Measurements from ENCODE around the gene CFAP46.

CFAP46 gene

DNA sequence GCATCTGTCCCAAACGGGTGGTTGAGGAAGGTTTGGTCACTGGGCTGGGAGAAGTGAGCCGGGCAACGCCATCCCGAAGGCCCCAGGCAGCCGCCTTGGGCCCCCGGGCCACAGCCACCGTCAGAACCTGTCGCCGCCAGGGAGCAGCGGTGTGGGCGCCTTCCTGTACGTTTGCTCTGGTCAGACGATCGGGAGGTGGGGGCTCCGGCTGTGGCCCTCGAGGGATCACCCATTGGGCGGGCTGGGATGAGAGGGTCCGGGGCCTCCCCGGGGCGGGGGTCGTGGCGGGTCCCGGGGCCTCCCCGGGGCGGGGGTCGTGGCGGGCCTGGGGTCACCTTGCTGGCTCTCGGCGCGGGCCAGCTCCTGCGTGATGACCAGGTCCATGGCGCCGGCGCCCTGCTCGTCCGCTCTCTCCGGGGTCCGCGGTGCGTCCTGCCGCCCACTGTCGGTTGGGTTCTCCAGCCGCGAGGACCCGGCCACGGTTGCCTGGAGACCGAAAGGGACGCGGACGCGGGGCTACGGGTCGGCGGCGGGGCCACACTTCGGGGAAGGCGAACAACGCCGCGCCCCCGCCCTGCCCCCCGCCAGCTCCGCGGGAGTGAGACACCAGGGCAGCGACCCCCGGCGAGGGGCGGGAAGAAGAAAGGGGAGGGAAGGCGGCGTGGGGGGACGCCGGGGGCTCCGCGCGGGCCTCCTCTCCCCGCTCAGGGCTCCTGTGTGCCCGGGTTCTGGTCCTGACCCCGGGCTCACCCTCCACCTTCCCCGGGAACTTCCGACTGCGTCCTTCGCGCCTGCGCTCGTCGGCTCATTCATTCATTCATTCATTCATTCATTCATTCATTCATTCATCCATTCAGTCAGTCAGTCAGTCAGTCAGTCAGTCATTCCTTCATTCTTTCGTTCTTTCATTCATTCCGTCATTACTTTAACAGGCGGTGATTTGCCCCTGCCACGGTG, at the start of gene CFAP46:
Gene CFAP46 (minus strand): TSS at position 470 of the 957 bp plus-strand sequence. CDS start 86 bp downstream, at position 384.
- no peak for DNase-seq (ENCODE audit: low read depth in 4 of 4, low spot score in 1 of 4)

- DNase-seq (ENCODE audit: low read depth in 4 of 4, low spot score in 1 of 4) = no peak
These were observed 49.5 kb upstream of the CFAP46 start for GRCh38 chr10:132991706-132992432.

- DNase-seq (ENCODE audit: low read depth in 4 of 4, low spot score in 1 of 4) = no peak
These were observed 48.5 kb upstream of the CFAP46 start for GRCh38 chr10:132990684-132991545.

GRCh38 chr10:132989476-132990415, 47.4 kb upstream of the CFAP46 start:
- no peak for DNase-seq (ENCODE audit: low read depth in 4 of 4, low spot score in 1 of 4)

DNA sequence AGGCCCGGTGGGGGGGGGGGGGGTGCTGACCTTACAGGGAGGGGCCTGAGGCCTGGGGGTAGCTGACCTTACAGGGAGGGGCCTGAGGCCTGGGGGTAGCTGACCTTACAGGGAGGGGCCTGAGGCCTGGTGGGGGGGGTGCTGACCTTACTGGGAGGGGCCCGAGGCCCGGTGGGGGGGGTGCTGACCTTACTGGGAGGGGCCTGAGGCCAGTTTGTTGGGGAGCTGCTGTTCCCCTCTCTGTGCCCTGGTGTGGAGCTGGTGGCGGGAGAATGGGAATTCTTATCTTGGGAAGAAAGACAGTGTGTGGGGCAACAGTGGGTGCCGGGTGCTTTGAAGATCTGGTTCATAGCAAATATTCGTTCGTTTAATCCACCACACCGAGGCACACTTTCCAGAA, 46.6 kb upstream of the CFAP46 start:
- DNase-seq (ENCODE audit: low read depth in 4 of 4, low spot score in 1 of 4) = no peak

DNA sequence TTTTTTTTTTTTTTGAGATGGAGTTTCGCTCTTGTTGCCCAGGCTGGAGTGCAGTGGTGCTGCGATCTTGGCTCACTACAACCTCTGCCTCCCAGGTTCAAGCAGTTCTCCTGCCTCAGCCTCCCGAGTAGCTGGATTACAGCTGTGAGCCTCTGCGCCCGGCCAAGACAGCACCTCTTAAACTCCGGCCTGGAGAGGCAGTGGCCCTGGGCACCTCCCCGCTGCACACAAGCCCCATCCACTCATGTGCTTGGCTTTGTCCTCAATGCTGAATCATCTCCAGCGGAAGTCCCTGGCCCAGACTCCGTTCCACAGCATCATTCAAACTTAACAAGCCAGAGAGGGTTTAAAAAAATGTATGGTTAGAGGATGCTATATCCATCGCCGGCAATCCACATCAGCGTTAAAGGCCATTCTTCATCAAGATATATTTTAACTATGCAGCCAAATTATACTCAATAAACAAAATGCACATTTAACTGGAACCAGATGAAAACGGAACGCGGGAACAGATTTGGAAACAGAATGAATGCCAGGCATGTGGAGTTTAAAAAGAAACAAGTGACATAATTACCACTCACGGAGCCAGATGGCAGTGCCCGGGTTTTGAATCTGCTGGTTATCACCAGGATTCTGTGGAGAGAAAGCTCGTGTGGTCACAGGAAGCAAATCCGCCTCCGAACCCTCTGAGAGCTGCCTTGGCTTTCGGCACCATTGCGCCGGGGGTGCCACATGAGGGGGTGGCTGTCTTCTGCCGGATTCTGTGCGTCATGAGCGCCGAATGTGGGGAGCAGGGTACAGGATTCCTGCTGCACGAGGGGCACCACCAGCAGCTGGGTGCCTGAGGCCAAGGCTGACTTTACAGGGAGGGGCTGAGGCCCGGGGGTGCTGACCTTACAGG, 45.6 kb upstream of the CFAP46 start:
- no peak for DNase-seq (ENCODE audit: low read depth in 4 of 4, low spot score in 1 of 4)

DNA sequence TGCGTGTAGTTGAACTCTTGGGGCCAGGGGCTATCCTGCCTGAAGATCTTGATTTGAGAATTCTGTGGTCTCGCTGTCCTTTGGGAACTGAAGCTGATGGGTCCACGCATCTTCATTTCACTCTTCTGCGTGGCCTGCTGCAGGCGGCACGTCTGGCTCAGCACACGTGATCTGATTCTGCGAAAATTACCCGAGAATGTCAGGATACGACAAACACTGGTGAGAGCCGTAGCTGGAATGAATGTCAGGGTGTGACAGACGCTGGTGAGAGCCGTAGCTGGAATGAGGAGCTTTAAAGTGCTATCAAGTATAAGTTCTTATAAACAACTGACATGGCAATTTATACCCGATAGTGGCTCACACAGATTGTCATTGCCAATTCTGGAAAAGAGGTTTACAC, 44.6 kb upstream of the CFAP46 start:
- DNase-seq (ENCODE audit: low read depth in 4 of 4, low spot score in 1 of 4) = no peak

GRCh38 chr10:132986576-132986975, 44.2 kb upstream of the CFAP46 start:
- no peak for DNase-seq (ENCODE audit: low read depth in 4 of 4, low spot score in 1 of 4)

DNA sequence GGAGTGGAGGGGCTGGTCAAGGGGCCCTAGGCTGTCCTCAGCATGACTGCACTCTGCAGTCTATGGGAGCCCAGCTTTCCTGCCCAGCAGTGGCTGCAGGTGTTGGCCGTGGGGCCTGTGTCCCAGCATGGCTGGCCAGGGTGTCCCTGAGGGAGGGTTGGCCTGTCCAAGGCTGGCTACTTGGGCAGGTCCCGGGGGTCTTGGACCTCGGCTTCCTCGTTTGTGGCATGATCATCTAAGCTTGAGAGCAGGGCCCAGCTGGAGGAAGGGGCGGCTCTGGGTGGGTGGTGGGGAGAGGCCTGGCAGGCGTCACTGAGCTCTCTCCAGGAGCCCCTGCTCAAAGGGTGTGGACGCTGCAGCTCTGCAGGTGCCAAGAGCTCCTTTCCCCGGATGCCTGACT, 43.7 kb upstream of the CFAP46 start:
- DNase-seq (ENCODE audit: low read depth in 4 of 4, low spot score in 1 of 4) = no peak

DNA sequence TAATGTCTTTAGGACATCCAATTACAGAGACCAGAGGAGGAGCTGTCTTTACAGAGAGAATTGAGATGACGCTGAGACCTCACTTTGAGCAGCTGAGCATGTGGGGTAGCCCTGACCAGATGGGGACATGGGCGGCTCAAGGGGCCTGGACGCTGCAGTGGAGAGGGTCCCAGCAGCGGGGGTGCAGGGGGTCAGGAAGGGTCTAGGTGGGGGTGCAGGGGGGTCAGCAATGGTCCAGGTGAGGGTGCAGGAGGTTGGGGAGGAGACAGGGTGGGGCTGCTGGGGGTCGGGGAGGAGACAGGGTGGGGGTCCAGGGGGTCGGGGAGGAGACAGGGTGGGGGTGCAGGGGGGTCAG, 43.2 kb upstream of the CFAP46 start:
- no peak for DNase-seq (ENCODE audit: low read depth in 4 of 4, low spot score in 1 of 4)

GRCh38 chr10:132984801-132985545, 42.6 kb upstream of the CFAP46 start:
- no peak for DNase-seq (ENCODE audit: low read depth in 4 of 4, low spot score in 1 of 4)

- no peak for DNase-seq (ENCODE audit: low read depth in 4 of 4, low spot score in 1 of 4)
These were observed 41.6 kb upstream of the CFAP46 start for GRCh38 chr10:132984008-132984295.

- no peak for DNase-seq (ENCODE audit: low read depth in 4 of 4, low spot score in 1 of 4)
These were observed 41.1 kb upstream of the CFAP46 start for GRCh38 chr10:132983252-132984007.

GRCh38 chr10:132982301-132982989, 40.1 kb upstream of the CFAP46 start:
- no peak for DNase-seq (ENCODE audit: low read depth in 4 of 4, low spot score in 1 of 4)

DNA sequence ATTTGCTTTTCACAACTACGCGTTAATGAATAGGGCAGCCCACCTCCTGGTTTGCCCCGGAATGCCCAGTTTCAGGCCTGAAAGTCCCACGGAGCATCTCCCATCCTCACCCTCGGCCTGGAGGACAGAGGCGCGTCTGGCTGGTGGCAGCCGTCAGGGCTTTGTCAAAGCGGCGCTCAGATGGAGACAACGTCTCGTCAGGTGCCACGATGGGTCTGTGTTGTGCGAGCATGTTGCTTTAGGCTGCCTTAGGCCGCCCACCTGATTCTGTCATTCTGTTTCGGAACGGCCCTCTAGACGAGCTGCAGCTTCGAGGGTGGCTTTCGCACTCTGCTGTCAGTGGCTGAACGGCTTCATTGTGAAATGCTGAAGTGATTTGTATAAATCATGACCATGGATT, 39.4 kb upstream of the CFAP46 start:
- no peak for DNase-seq (ENCODE audit: low read depth in 4 of 4, low spot score in 1 of 4)

DNA sequence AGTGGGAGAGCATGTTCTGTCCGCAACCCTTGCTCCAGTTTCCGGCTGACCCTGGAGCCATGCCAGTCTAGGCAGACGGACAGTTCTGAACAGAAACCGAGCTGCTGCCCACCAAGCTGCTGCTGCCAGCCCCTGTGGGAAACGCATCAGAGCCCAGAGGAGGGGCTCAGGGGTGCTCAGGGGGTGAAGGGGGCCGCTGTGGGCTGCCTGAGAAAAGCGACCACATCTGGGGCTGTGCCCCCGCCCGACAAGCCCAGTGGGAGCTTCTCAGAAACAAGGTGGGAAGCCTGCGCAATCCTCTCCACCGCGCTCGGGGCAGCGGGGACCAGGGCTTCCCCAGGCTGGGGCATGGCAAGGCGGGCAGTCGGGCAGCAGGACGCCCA, 38.8 kb upstream of the CFAP46 start:
- no peak for DNase-seq (ENCODE audit: low read depth in 4 of 4, low spot score in 1 of 4)

DNA sequence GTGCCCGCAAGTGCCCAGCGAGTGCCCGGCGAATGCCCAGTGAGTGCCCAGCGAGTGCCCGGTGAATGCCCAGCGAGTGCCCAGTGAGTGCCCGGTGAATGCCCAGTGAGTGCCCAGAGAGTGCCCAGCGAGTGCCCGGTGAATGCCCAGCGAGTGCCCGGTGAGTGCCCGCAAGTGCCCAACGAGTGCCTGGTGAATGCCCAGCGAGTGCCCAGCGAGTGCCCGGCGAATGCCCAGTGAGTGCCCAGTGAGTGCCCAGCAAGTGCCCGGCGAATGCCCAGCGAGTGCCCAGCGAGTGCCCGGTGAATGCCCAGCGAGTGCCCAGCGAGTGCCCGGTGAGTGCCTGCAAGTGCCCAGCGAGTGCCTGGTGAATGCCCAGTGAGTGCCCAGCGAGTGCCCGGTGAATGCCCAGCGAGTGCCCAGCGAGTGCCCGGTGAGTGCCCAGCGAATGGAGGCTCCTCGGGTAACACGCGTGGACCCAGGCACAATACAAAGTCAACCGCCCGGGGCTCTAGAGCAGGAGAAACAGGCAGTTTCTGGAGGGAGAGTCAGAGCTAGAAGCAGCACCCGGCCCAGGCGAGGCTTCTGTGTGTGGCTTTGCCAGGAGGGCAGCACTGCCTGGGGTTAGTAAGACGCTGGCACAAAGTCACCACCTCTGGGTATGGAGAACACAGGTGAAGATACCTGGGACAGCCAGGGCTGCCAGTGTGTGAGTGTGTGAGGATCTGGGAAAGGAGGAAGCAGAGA, 38.2 kb upstream of the CFAP46 start:
- no peak for DNase-seq (ENCODE audit: low read depth in 4 of 4, low spot score in 1 of 4)

All from stimulated activated CD4-positive, alpha-beta T cell treated with anti-CD3 and anti-CD28 coated beads, Interleukin-1b, Interleukin-23, amount 100 ng/mL, for 24 hours (primary cell).